Measurements from ENCODE around the gene BRD7. TPM values are rescaled to one million over a fixed set of nuclear protein-coding genes. Genes with fewer than 3 reads are reported as not detected.
"Not testable (repeated sequence)": the region's sequence is repeated elsewhere in the genome, so short reads cannot be mapped to it uniquely, and the experiment has no call there.

Gene BRD7
- total RNA-seq, 1 experiment from 2014 or later, result 122 TPM

GRCh38 chr16:50351116-50351515 lies 17.7 kb downstream of the BRD7 start:
- TF ChIP-seq ATF6 (CRISPR knock-in tag; IDR thresholded peaks at IDR 0.05), result no peak
- no peak for TF ChIP-seq TP53 (CRISPR knock-in tag; IDR thresholded peaks at IDR 0.05)
- TF ChIP-seq ZNF219 (CRISPR knock-in tag; IDR thresholded peaks at IDR 0.05; ENCODE audit: borderline replicate concordance), result no peak
- TF ChIP-seq HMGXB4 (CRISPR knock-in tag; IDR thresholded peaks at IDR 0.05), result no peak
- no peak for TF ChIP-seq MYBL2 (CRISPR knock-in tag; IDR thresholded peaks at IDR 0.05)
- TF ChIP-seq ZBTB43 (CRISPR knock-in tag; IDR thresholded peaks at IDR 0.05), result no peak
- no peak for TF ChIP-seq E2F1 (CRISPR knock-in tag; IDR thresholded peaks at IDR 0.05)
- no peak for TF ChIP-seq EMX1 (CRISPR knock-in tag; IDR thresholded peaks at IDR 0.05)
- TF ChIP-seq SMAD3 (CRISPR knock-in tag; IDR thresholded peaks at IDR 0.05; ENCODE audit: borderline replicate concordance), result no peak
- no peak for TF ChIP-seq PRDM15 (CRISPR knock-in tag; IDR thresholded peaks at IDR 0.05)
- TF ChIP-seq CTCF (IDR thresholded peaks at IDR 0.05), result no peak
- TF ChIP-seq SMAD4 (CRISPR knock-in tag; IDR thresholded peaks at IDR 0.05), result no peak
- Mint-ChIP-seq H3K4me3 (no peak overlapping the region), H3K4me1 (no peaks in the 10 kb centered on the region), H3K27ac (no peak overlapping the region), H3K9me3 (peaks cover 5% of the 10 kb centered on the region), H3K36me3 (peaks cover 73% of the 10 kb centered on the region), H3K27me3 (ENCODE audit: low read depth) (no peaks in the 10 kb centered on the region)
- CTCF ChIA-PET, result no interaction called here
- ATAC-seq, result no peak
- no peak for DNase-seq (ENCODE audit: low spot score)
- POLR2A ChIA-PET, result no interaction called here

- H3K27ac Mint-ChIP-seq; H3K4me3 Mint-ChIP-seq; POLR2A ChIA-PET; DNase-seq (ENCODE audit: low spot score); ATAC-seq; H3K27me3 Mint-ChIP-seq (ENCODE audit: low read depth): not testable (repeated sequence)
- H3K4me1 Mint-ChIP-seq, result peaks cover 15% of the 10 kb centered on the region
- peaks cover 81% of the 10 kb centered on the region for H3K36me3 Mint-ChIP-seq
- peaks cover 16% of the 10 kb centered on the region for H3K9me3 Mint-ChIP-seq
- CTCF ChIA-PET, result interaction anchor here (2.9 kb wide), 1 partner anchor 10 kb away, joined by 10 read pairs; no protein-coding TSS in a partner anchor
Observed at GRCh38 chr16:50345210-50345609, 23.6 kb downstream of the BRD7 start.
